GM19455 (cell line): ENCODE measurements around the gene MSI2.

Experiments
- ATAC-seq: cut with Tn5 transposase; IDR thresholded peaks from one replicate; pipeline ENCODE4 v1.9.1; 2021; ENCODE audit not compliant: unreplicated experiment

The MSI2 gene

DNA sequence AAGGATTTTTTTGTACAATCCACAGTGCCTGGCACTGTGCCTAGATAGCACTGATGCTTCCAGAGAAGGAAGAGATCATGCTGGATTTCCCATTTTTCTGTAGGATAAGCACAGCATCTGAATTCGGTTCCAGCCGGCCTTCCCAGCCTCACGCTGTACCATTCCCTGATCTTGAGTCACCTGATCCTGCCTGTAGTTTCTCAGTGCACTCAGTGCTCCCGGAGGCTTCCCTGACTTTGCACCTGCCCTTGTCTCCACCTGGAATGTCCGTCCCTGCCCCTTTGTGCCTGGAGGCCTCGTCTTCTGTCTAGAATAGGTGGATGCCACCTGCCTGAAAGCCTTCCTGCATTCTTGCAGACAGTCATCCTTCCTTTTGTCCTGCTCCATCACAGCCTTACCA lies 308.9 kb downstream of the MSI2 start:
- no peak for ATAC-seq

DNA sequence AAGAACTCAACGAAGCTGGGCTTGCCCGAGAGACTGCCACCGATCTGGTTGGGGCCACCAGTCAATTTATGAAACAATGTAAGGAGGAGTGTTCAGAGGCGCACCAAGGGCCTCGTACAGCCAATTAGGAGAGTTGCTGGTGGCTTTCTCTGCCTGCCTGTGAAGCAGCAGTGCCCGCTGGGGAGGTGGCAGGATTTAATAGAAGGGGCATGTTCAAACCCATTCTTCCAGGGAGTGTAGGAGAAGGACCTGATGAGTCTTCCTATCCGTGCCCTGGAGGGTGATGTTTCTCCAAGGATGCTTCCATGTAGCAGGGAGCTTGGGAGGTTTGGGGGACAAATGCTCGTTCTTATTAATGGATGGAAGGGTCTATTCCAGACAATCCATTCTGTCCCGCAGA lies 310.4 kb downstream of the MSI2 start:
- ATAC-seq, result no peak

DNA sequence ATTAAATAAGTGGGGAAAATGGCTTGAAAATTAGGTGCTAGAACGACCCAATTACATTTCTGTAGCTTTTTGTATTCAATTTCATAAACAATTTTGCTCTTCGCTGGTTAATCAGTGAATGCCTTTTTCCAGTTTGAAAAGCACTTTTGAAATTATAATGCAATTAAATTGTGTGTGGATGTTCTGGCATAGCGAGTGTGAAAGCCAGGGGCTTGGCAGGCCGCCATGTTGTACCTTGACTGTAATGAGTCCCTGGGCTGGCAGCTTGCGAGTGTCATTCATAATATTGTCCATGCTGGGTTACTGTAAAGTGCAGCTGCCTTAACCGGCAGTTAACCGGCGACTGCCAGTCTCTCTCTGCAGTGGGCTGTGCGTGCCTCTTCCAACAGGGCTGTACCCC lies 310.9 kb downstream of the MSI2 start:
- ATAC-seq, result no peak

DNA sequence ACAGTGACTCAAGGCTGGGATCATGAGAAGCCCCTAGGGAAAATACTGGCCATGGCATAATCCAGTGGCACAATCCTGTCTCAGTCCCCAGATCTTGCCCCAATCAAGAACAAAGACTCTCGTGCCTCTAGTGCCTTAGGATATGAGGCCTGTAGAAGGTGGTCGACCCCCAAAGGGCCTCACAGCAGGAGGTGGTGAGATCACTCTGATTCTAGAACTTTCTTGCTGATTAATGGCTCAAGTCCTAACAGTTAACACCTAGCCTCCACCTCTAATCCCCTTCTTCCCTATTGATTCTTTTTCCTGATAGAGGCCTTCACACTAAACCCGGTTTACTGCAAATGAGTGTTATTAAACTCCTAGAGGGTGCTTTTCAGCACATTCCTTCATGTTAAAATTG lies 312.0 kb downstream of the MSI2 start:
- ATAC-seq, result no peak

DNA sequence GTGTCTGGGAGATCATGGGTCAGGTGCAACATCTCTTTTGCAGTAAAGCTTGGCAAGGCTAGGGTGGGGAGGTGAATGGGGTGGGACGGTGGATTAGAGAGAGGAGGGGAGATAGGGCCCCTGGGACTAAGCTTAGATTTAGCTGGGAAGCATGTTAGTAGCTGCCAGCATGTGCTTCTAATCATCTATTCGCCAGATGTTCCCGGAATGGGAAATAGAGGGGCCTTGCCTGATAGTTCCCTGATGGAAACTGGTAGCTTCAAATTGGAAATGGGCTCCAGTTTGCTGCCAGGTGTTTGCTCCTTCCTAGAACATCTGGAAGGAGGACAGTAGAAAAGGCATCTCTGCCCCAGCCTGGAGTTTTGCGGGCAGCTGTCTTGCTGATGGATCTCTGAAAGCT lies 312.7 kb downstream of the MSI2 start:
- no peak for ATAC-seq

DNA sequence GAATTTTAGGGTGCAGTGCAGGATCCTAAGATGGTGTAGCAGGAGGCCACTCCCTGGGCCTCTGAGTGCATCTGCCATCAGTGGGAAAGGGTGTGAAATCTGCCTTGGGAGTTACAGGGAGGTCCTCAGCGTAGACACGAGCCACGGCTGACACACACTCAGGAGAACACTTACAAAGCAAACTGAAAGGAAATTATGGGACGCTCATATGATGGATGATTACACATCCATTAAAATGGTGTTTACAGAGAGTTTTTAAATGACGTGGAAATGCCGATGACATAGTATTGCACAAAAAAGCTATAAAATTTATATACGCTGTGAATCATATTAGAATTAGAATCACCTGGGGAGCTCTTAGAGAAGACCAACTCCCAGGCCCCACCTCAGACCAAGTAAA lies 313.5 kb downstream of the MSI2 start:
- no peak for ATAC-seq

DNA sequence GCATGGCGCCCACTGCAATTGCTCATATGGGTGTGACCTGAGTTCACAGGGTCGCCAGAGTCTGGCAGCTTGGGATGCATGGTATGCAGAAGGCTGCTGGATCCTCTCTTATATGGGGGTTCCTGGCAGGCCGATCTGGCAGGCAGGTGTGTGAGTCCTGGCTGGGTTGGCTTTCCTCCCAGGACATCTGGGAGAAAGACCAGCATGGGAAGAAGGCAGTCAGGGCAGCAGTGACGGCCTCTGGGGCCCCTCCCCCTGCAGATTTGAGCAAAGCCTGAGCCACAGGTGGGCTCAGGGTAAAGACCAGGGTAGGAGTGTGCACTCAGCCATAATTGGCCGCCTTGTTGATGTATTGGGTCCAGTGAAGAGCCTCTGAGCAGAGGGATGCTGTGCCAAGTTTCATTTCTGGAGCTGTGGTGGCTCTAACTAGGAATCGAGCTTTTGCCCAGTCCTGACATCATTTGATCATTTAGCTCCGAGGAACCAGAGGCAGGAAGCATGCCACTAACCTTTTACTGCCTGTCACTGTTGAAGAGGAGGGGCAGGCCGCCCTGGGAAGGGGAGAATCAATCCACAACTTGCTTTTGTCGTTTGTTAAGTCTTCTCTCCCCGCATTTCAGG lies 314.5 kb downstream of the MSI2 start:
- no peak for ATAC-seq

DNA sequence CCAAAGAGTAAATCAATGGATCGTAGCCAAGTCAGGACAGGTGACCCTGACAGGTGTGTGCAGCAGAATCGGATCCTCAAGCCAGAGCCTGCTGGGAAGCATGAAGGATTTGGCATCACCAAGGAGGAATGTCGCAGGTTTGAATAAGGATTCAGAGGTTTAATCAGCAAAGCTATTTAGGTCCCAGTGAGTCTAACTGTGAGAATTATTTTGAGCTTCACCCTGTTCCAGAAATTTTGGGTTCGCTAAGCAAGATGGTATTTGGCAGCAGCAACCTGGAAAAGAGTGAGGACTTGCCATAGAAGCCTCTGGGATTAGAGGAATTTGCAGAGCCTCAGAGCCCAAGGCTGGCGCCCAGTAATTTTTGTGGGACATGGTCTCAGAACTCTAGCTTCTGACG lies 315.7 kb downstream of the MSI2 start:
- no peak for ATAC-seq

DNA sequence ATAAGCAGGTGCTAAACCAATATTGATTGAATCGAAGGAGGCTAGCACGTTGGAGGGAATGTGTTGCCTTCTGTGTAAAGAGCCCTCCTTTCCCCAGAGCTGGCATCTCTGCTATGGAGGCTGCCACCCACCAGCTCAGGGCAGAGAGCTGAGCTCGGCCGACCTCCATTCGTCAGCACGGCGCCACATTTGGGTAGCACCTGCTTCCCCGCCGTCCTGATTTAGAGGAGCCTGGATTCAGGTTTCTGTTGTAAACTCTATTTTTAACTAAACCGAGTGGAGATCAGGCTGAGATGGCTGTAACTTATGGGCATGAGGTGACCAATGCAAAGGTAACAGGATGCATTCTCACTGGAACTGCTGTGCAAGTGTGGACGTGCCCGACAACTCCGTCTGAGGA lies 316.3 kb downstream of the MSI2 start:
- ATAC-seq, result no peak

DNA sequence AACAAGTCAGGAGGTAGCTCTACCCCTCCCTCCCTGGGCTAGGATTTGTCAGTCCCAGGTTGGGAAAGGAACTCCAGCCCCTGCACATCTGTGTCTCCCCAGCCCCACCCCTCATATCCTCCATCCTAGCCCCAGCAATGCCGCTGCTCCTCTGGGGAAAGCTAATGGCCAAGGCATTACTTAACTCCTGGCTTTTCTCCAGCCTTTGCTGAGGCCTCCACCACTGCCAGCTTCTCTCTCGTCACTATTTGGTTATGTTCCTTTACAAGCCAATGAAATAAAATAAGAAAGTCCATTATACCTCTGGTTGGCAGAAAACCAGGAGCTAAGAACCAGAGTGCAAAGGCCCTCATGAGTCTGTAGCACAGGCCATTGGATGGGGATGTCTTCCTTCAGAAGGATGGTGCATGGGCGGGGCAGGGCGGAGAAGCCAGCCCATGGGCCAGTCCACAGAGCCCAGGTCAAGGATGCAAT lies 317.8 kb downstream of the MSI2 start:
- no peak for ATAC-seq

DNA sequence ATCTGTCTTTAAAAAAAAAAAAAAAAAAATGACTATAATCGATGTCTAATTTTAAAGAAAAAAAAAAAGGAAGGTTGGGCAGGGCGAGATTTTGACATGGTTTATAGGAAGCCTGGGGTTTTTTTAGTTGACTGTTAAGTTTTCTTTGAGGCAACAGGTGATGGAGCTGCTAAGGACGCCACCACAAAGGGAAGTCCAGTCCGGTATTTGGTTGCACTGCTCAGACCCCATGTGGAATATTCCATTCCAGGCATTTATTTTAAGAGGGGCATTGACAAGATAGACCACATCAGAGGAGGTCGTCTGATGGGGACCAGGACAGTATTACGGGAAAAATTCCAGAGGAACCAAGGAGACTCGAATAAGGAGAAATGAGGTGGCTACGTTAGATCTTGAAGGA lies 320.4 kb downstream of the MSI2 start:
- ATAC-seq, result no peak

DNA sequence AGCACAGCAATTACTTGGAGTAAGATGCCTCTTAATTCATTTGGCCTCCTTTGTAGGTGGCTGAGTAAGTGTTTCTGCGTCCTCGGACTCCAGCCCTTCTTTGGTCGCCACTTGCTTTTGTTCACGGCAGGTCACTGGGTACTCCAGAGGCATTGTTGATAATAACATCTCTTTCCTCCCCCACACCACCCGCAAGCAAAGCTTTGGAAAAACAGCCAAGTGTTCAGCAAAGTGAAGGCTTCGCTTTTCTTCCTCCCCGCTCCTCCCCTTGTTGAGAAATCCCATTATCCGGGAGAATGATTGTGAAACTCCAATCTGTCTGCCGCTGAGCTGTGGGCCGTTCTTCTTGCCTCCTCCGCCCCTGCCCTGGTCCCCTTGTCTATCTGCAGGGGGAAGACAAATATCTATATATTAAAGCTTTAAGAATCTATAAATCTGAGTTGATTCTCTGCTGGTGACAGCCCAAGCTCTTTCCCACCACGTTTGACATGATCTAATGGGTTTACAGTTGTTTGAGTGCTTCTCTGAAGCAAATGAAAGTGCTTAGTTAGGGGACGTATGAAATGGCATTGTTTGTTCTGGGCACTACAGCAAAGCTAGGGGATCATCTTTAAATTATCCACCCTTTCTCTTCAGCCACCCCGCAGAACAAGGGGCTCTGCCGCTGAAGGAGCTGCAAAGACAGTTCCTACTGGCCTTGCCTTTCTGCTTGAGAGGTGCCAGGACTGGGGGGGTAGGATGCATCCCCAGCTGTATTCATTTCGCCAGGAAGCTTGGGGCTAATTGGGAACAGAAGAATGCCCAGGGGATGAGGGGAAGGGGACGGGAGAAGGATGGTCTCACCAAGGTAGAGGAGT lies 321.7 kb downstream of the MSI2 start:
- ATAC-seq, result no peak

DNA sequence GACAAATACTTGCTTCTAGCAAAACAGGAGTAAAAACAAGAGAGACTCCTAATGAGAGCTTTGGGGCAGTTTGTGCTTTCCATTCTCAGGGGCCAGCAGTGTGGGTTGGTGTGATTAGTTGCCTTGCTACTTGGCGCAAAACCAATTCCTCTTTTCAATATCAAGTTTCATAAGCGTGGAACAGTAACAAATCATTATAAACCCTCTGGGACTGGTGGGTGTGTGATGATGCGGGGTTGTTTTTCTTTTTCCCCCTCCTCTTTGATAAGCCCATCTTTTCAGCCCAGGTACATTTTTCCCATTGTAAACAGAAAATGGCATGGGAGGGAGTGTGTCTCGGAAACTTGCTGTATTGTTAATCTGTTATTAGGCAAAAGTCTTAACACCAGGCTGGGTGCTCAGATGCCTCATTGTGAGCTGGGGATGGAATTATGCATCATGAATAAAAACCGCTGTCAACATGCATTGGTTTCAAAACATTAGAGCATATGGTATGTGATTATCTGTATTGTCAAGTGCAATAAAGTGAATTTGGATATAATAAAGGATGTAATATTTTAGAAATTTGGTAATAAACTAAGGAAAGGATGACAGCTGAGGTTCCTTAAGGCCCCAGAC lies 322.4 kb downstream of the MSI2 start:
- no peak for ATAC-seq

DNA sequence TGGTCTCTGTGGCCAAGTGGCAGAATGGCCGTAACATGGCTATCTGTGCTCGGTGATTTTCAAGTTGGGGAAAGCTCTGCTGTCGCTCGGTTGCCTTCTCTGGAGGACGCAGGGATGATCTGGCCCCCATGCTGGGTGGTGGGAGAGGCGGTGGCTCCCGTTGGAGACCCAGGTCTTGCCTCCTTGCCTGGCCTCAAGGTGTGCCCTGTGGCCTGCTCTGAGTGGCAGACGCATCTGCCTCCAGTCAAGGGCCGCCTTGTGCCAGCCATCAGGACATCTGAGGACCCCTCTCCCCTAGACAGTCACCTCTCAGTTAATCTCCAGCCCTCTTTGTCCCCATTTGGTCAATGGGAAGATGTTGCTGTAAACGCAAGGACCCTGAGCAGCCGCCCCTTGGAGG lies 322.9 kb downstream of the MSI2 start:
- no peak for ATAC-seq

DNA sequence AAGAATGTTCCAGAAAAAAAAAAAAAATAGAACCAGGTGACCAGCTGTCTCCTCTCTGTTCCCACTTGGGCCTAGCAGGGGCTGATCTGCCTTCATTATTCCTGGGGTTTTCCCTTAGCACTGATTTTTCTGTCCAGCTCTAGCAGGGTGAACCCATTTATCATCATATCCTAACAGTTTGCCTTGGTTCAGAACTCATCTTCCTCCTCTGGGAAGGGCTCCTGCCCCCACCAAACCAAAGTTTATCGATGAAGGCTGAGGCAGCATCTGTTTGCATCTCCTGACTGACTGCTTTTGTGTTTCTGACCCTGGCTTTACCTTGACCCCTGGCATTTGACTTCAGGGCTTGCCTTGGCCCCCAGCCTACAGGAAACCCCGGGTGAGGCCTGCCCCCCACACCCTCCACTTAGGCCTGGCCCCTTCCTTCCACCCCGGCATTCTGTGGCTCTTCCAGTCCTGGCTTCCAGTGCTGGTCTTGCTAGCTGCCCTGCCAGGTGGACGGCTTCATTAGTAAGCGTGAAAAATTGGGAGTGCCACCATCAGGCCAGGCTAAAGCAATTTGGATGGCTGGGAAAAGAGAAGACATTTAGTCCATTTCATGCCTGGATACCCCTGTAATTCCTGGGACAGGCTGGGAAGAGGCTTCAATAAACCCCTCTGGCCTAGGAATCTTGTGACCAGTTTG lies 323.9 kb downstream of the MSI2 start:
- no peak for ATAC-seq

DNA sequence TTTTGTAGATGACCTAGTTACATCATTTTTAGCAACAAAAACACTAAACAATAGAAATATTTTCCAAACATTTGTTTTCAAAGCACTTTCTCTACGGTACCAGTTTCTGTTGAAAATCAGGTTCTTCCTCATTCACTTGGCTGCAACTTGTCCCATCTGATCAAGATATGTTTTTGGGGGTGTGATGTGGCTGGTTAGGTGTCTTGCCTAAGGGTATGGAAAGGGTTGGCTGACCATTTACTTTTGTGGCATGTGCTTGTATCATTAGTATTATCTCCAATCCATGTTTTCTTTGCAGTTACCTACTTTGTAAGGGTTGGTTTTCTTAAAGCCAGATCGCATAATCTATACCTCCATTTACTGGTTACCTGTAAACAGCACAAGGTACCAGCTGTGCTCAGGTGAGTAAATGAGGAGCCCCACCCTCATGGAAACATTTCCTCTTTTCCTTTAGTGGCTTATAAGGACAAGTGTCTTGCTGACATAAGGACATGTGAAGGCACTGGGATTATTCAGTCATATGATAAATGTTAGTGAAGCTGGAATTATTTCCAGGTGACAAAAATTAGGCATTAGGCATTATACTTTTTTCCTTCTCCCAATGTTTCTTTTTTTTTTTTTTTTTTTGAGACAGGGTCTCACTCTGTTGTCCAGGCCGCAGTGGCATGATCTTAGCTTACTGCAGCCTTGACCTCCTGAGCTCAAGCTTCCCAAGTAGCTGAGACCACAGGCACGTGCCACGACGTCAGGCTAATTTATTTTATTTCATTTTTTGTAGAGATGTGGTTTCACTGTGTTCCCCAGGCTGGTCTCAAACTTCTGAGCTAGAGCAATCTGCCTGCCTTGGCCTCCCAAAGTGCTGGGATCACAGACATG lies 326.8 kb downstream of the MSI2 start:
- no peak for ATAC-seq

DNA sequence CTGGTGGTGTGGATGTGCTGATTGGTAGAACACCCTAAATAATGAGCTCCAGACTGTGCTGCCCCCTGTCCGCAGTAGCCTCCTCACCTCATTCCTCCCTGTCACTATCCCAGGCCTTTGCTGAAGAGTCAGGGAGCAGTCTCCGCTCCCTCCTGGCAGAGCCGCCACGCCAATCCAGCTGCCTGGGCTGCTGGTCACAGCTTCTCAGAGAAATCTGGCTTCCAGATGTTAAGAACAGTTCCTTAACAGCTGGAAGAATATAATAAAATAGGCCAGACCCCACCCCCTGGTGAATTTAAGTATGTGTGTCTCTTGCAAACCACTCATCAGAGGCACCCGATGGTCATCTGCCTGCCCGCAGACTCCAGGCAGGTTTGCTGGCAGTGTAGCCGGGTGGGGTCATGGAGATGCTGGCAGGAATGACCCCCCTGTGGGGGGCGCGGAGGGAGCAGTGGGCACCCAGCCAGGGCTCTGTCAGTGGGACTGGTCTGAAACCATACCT lies 327.8 kb downstream of the MSI2 start:
- ATAC-seq, result no peak

DNA sequence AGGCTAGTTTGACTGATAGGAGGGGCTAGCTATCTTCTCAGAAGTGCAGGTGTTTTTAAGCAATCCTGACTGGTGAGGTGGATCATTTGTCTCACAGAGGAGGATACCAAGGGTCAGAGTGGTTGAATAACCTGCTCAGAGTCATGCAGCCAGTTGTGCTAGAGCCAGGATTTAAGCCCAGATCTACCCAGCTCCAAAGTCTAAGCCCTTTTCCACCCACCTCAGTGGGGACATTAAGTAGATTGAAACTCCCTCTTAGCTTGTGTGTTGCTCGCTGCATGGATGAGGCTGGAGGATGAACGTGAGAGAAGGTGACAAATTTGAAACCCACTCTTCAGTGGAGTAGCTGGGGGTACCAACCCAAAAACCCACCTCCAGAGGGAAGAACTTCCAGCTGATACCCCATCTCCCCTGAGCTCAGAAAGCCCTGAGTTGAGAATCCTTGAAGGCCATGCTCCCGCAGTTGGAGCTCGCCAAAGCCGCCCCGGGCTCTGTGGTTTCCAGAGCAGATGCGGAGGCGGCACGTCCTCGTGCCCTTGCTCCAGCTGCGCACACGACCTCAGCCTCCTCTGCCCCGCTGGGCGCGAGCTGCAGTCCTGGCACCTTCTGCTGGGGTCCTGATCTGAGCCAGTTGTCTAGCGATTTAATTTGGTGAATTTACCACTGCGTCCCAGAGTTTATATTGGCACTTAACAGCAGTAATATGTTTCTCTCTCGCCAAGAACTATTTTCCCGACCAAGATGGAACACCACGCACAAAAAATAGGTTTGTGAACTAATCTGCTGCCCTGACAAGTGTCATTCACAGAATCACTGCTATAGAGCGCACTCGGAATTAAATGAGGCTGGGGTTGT lies 329.2 kb downstream of the MSI2 start:
- no peak for ATAC-seq

DNA sequence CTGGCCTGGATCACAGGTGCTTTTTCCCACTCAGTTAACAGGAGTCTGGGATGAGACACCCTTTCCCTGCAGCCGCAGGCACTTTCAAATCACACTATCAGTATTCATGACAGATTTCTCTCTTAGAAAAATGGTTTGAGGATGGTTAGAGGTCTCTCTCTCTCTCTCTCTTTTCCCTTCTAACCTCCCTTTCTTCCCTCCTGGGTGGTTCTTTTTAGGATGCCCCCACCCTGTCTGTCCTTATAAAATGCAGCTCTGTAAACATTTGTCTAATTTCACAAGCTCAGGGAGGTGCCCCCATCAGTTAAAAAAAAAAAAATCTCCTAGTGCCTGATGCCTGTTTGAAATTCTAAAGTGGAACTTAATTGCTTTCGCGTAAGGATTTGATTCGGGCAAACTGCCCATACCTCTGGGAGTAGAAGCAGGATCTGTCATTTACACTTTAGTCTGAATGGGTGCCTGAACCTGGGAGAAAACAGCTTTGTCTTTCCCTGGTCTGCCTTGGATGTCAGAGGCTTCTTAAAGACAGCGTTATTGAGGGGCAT lies 329.9 kb downstream of the MSI2 start:
- no peak for ATAC-seq
